ENCODE measurements around the gene BTG1.

Gene BTG1, protein sequence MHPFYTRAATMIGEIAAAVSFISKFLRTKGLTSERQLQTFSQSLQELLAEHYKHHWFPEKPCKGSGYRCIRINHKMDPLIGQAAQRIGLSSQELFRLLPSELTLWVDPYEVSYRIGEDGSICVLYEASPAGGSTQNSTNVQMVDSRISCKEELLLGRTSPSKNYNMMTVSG

DNA sequence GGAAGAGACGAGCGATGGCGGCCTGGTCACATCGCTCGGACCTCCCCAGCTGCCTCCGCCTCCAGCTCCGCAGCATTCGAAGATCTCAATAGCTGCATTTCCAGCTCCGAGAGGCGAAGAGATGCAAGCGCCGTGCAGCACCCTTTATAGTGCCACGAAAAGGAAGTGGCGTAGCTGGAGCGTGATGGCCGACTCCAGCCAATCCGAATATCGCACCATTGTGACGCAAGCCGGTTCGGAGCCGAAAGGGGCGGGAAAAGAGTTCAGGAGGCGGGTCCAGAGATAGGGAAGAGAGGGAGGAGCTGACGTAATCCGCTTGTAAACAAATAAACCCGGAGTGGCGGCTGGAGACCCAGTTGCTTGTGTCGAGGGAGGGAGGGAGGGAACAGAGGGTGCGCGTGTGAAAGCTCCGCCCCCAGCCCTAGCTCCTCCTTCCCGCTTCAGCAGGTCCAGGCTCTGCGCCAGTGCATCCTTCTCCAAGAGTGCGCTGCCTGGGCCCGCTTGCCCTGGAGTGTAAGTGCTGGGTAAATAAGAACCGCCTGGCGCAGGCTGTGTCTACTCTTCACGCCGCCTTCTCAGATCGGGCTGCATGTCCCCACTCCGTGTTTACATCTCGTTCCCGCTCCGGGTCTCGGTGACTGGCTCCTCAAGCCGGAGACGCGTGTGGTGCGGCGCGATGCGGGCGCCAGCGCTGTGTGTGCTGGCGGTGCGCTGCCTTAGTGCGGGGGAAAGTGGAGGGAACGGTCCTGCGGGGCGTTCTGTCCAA, at the start of gene BTG1:
TSS of gene BTG1 (minus strand) at position 116 of the 766 bp plus-strand sequence. CDS start 311 bp downstream, outside the sequence.
- H3K4me3 ChIP-seq, result peak within 1 kb of the TSS; percentile 72 to 99 (median 95)
- peak within 1 kb of the TSS; percentile 94 to 100 (median 98) for H3K27ac ChIP-seq

DNA sequence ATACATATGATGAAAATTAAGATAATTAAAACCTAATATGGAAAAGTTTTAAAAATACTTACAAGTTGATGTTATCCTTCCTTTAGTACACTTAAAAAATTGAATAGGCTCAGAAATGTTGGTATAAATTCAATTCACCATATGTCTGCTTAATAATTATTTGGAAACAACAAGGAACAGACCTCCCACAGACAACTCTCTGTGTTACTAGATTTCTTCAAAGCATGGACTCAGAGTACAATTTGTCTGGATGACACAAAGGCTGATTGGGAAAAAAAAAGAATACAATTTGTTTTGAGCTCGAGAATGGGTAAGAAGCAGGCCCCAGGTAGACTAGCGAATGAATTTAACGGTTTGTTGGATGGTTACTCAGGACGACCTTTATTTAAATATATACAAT, 48.9 kb upstream of the BTG1 start:
- Histone ChIP-seq H3K27ac (no peak overlapping the region), H3K4me3 (no peak overlapping the region)

DNA sequence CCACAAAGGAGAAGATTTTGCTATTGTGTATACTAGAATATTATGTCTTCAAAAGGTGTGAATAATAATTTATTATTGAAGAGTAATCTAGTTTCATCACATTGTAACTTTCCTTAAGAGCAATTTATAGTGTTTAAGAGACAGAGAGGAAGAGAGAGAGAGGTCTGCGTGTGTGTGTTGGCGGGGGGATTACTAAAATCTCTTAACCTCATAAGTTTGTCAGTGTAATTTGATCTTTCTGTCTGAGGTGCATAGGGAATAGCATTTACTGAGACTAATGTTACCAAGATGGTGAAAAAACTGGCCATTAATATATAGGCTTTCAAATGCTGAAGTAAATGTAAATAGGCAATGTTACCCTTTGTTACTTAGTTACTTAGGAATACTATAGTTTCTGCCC, 48.2 kb upstream of the BTG1 start:
- no peak overlapping the region for H3K27ac ChIP-seq
- no peak overlapping the region for H3K4me3 ChIP-seq

DNA sequence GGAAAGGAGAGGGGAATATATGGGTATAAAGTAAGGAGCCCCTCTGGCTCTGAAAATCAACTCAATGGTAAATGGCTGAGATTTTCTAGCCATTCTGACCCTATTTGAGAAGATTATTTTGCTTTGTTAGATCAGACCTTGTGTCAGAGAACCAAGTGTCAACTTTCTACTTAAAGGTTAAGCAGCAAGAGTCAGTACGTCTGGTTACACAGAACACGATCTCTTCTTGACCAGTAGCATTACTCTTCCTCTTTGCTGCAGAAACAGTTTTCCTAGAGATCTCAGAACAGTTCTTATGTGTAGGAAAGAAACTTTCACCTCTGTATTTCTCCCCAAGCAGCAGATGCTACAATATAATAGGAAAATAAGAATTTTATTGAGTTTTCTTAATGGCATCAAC, 47.4 kb upstream of the BTG1 start:
- no peak overlapping the region for H3K27ac ChIP-seq
- H3K4me3 ChIP-seq, result no peak overlapping the region

DNA sequence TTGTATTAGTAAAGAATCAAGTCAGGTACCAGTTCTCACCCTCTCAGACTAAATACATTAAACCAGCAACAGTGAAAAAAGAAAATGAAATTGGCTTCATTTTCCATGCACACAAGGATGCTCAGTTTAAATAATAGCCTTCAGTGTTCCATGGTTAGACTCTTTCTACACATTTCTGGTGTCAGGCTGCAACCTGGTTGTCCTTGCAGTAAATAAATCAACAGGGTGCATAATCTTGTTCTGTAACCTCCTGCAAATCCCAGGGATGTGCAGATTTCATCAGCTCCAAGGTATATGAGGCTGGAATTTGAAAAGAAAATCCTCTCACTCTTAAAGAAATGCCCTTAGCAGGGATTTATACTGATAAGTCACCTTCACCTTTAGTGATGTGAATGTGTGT, 46.7 kb upstream of the BTG1 start:
- H3K4me3 ChIP-seq, result no peak overlapping the region
- no peak overlapping the region for H3K27ac ChIP-seq

DNA sequence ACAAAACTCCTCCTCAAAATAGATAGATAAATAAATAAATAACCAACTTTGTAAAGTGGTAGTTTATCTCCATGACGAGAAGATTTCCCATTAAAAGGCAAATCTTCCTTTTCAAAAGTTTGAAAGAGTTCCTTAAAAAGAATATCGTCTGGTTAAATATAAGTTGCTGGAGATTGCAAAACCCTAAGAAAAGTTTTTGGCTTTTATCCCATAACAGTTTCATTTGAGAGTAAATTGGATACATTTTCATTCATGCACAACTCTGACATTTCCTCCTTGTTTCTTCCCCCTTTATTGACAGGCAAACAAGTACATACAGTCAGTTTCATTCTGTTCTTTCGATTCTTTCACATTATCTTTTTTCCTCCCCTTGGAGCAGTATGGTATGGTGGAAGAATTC, 45.4 kb upstream of the BTG1 start:
- Histone ChIP-seq H3K4me3 (no peak overlapping the region), H3K27ac (no peak overlapping the region)

DNA sequence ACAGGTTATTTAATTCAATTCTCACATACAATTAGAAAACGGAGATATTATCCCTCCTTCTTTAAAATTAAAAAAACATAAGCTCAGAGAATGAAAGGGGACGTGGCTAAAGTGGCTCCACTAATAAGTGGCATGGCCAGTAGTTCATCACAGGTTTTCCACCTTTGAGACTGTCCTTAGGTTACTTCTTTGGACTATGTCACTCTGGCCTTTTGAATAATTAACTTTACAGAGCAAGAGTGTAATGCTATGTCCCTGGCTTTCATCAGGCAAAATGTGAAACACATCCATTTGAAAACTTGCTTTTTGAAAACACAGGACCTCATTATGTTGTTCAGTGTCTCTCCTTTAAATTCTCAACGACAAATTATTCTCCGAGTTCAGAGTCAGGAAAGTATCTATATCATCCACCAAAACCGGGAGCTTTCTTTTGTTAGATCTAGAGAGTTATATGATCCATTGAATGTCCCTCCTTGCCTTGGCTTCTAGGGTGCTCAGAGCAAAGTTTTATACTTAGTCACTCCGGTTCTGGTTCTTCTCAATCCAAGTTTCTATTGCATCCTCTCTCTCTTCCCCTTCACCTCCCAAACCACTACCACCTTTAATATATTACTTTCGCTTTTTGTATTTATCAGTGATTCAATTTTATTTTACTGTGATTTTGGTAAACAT, 43.0 kb upstream of the BTG1 start:
- no peak overlapping the region for H3K27ac ChIP-seq
- H3K4me3 ChIP-seq, result no peak overlapping the region

DNA sequence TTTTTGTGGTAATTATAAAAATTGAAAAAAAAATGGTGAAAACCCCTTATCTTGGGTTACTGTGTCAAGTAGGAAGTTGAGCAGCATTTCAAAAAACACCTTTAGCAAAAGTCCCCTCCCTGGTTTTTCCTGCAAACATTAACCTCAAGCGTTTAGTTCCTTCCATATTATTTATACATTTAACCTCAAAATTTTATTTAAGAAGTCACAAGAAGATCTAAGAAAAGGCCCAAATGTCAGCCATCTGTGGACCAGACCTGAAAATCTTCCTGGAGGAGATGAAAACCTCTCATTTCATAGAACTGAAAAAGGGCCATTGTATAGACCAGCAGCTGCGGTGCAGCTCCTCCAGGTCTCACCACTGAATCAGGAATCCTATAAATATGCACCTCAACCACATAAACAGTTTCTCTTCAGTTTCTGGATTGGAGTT, 40.4 kb upstream of the BTG1 start:
- peak overlapping the region in 2 of 21 experiments; percentile 45 to 49 for H3K27ac ChIP-seq
- no peak overlapping the region for H3K4me3 ChIP-seq

DNA sequence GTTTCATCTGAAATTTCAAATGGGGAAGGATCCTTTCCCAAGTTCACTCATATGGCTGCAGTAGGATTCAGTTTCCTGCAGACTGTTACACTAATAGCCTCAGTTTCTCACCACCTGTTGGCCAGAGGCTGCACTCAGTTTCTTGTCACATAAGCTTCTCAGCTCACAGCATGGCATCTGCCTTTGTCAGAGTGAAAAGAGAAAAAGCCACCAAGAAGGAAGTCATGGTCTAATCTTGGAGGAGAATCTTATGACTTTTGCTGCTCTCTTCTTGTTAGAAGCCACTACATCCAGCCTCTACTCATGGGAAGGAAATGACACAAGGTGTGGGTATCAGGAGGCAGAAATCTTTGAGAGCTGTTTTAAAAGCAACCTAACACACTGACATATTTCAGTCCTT, 39.4 kb upstream of the BTG1 start:
- Histone ChIP-seq H3K4me3 (no peak overlapping the region), H3K27ac (peak overlapping the region in 1 of 21 experiments; percentile 49)

DNA sequence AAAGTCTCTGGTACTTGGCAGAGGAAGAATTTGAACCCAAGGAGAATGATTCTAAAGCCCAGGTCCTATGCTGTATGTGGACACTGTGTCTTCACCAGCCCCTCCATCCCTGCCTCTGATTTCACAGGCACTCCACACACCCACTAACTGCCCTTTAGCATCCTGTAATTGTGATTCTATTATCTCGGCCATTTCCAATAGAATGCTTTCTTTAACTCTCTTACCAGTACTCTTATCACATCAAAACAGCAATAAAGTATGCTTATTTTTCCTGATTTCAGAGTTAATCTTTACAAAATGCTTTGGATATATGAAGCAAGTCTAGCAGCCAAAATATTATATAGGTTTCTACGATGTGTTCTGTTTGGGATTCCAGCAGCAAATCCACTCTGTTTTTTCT, 37.9 kb upstream of the BTG1 start:
- Histone ChIP-seq H3K4me3 (no peak overlapping the region), H3K27ac (no peak overlapping the region)

DNA sequence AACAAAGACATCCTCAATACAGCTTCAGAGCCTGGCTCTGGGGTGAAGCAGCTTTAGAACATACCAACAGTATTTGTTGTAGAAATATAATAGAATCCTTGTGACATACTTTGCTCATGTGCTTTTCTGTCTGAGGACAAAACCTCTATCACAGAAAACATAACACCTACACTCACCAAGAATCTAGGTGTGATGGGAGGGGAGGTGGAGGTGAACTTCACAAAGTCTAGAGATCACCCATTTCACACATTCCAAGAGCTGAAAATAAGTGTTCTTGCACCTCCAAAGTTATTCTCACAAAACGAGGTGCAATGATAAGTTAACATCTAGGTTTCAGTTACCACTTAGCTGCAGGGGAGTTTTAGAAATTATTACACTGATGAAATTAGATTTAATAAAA, 32.7 kb upstream of the BTG1 start:
- no peak overlapping the region for H3K4me3 ChIP-seq
- no peak overlapping the region for H3K27ac ChIP-seq

DNA sequence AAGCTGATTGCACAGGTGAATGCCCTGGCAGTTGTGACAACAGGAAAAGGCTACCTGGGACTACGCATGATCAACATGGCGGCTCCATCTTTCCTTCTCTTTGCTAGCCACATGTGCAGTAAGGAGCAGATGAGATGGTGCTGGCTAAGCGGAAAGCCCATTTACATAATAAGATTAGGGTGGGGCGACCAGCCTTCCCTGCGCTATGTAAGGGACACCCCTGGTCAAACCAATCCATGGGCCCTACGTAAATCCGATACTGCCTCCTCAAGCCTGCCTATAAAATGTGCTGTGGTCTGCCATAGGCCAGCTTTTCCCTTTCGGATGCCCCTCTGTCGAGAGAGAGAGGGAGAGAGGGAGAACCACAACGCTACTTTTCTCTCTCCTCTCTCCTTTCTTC, 31.0 kb upstream of the BTG1 start:
- Histone ChIP-seq H3K27ac (no peak overlapping the region), H3K4me3 (no peak overlapping the region)

DNA sequence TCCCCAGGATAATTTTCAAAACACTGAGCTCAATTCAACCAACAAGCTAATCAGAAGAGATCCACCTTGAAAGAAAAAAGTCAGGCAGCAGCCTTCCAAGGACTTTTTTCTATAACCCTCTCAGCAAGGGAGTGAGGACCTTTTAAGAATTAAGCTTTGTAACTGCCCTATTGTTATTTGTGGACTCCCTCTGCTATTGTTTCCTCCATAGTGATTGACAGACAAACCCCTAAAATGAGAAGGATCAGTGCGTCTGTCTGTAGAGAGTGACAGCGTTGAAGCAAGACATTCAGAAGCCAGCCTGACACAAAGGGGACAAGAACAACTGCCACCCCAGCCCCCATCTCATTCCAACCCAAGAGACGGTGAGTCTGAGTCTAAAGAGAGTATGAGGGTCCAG, 30.3 kb upstream of the BTG1 start:
- Histone ChIP-seq H3K4me3 (no peak overlapping the region), H3K27ac (no peak overlapping the region)

DNA sequence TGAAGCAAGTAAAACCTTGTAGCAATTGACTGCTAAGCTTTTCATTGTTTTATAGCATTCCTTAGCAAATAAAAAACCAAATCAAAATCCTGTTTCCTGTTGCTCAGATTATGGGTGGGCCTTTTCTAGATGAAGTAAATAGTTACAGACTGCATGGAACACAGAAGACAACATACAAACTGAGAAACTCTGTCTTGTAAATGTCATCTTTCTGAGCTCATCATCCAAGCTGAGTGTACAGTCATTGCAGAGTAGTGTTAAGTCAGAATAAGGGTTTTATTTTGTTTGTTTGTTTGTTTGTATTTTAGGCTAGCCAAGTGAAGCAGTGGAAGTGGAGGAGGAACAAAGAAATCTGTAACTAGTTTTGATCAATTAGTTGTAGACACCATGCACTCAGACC, 24.4 kb upstream of the BTG1 start:
- no peak overlapping the region for H3K4me3 ChIP-seq
- no peak overlapping the region for H3K27ac ChIP-seq

DNA sequence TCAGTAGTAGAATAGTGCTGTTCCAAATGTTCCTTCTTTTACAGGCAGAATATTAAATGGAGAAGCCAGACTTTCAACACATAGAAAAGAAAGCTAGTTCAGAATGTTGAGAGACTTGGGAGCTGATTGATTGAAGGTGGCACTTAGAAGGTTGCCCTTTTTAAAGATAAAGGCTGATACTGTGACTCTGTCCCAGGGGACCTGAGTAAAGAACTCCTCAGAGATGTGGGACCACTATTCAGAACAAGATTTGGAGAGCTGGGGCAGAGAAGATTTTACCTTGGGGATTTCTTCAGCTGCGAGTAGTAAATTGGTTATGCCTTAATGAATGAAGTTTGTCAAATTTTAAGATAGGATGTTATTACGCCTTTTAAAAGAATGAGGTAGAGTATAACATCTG, 21.4 kb upstream of the BTG1 start:
- Histone ChIP-seq H3K27ac (no peak overlapping the region), H3K4me3 (no peak overlapping the region)

DNA sequence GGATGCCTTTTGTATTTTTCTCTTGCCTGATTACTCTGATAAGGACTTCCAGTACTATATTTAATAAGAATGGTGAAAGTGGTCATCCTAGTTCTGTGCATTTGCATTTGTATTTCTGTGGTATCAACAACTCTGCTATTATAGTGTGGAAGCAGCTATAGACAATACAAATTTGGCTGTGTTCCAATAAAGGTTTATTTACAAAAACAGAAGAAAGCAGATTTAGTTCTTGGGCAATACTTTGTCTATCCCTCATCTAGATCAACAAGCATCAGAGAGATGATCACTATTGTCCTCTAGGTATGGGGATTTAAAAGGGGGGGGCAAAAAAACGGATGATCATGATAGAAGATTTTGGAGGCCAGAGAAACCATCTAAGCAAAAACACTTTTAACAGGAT, 19.1 kb upstream of the BTG1 start:
- H3K4me3 ChIP-seq, result no peak overlapping the region
- no peak overlapping the region for H3K27ac ChIP-seq

DNA sequence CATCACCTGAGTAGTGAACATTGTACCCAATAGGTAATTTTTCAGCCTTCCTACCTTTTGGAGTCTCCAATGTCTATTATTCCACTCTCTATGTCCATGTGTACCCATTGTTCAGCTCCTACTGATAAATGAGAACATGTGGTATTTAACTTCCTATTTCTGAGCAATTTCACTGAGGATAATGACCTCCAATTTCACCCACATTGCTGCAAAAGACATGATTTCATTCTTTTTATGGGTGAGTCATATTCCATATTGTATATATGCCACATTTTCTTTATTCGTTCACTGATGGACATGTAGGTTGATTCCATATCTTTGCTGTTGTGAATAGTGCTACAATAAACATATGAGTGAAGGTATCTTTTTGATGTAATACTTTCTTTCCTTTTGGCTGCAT, 16.4 kb upstream of the BTG1 start:
- H3K27ac ChIP-seq, result no peak overlapping the region
- H3K4me3 ChIP-seq, result no peak overlapping the region

DNA sequence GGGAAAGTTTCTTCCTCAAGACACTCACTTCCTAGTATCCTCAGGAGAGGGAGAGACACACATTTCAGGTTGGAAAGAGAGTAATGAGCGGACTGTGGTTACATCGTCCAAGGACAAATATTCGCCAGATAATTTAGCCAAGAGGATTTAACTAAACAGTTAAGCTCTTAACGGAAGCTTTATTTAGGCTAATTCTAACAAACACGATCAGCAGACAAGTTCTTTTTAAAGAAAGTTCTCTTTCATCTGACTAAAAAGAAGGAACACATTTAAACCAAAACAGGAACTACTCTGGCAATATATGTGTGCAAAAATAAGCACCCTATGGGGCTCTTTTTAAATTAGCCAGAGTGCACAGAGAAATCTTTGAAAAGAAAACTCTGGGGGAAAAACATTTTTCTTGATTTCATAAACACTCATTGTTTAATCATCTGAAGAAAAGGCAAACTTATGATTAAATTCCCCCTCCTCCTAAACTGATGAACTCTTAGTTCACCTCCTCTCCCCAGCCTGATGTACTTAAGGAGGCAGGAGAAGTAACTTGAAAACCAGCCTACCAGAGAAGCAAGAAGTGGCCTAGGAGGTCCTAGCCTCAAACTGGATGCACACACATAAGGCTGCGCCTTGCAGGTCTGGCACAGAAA, 13.3 kb upstream of the BTG1 start:
- H3K4me3 ChIP-seq, result no peak overlapping the region
- peak overlapping the region in 13 of 21 experiments; percentile 5 to 72 (median 27) for H3K27ac ChIP-seq

DNA sequence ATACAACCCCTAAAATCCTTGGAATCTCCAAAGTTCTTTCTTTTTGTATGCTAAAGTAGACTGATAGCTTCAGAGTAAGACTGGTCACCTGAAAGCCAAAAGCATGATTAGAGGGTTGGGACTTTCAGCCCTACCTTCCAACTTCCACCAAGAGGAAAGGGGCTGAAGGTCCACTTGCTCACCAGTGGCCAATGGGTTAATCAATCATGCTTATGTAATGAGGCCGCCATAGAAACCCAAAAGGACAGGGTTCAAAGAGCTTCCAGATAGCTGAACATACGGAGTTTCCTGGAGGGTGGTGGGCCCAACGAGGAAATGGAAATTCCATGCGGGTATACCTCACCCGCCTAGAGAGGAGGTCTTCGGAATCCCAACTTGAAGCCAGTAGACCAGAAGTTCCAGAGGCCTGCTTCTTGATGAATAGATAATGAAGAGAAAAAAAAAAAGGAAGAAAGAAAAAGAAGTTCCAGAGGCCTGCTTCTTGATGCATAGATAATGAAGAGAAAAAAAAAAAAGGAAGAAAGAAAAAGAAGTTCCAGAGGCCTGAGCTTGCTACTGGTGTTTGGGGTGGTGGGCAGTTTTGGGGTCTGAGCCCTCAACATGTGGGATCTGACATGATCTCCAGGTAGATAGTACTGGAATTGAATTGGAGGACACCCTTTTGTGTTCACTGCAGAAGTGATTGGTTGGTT, 11.2 kb upstream of the BTG1 start:
- no peak overlapping the region for H3K4me3 ChIP-seq
- peak overlapping the region in 2 of 21 experiments; percentile 27 for H3K27ac ChIP-seq

DNA sequence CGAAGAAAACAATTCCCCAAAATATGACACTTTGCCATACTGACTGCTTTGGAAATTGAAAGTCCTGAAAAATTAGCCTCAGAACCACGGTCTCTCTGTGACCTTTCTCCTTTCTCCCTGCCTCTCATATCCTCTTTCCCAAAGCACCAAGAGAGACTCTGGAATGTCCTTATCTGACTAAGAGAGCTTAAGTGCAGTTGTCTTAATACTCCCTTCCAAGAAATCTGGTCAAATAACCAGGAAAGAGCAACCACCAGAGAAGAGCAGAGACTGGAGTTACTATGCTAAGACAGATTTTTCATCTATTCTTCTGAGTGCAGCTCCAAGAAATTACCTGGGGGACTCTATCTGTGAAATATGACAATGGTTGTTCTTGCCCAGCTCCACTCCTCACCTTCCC, 10.5 kb upstream of the BTG1 start:
- no peak overlapping the region for H3K4me3 ChIP-seq
- H3K27ac ChIP-seq, result peak overlapping the region in 1 of 21 experiments; percentile 8

Measured in skin epidermis (tissue), 12 donors.